GM20000 (cell line): ENCODE data around the gene BRSK1.

Experiments used
- DNase-seq: peaks from one replicate; pipeline ENCODE4 v3.0.0; 2012; ENCODE audit warnings: low spot score
- CTCF ChIP-seq: IDR thresholded peaks from 2 replicates; pipeline ENCODE4 v1.5.1; 2012; ENCODE audit warnings: mild to moderate bottlenecking, control low read depth; ENCODE audit errors: extremely low read depth, missing control alignments

Gene BRSK1

GRCh38 chr19:55315956-55316525 is 32.2 kb downstream of the BRSK1 start:
- TF ChIP-seq CTCF: no peak
- DNase-seq: no peak

- no peak for TF ChIP-seq CTCF
- DNase-seq: no peak
Measured at GRCh38 chr19:55316646-55317045, 32.8 kb downstream of the BRSK1 start.

- no peak for DNase-seq
- no peak for TF ChIP-seq CTCF
Measured at GRCh38 chr19:55319785-55320184, 36.0 kb downstream of the BRSK1 start.

- no peak for DNase-seq
- no peak for TF ChIP-seq CTCF
Measured at GRCh38 chr19:55320844-55321419, 37.1 kb downstream of the BRSK1 start.

- no peak for TF ChIP-seq CTCF
- no peak for DNase-seq
Measured at GRCh38 chr19:55321466-55322137, 37.8 kb downstream of the BRSK1 start.

GRCh38 chr19:55322204-55322885 is 38.5 kb downstream of the BRSK1 start:
- TF ChIP-seq CTCF: no peak
- no peak for DNase-seq

- TF ChIP-seq CTCF: no peak
- DNase-seq: no peak
Measured at GRCh38 chr19:55324662-55325061, 40.9 kb downstream of the BRSK1 start.
